Measurements from ENCODE around the gene LRRC52.

DNA sequence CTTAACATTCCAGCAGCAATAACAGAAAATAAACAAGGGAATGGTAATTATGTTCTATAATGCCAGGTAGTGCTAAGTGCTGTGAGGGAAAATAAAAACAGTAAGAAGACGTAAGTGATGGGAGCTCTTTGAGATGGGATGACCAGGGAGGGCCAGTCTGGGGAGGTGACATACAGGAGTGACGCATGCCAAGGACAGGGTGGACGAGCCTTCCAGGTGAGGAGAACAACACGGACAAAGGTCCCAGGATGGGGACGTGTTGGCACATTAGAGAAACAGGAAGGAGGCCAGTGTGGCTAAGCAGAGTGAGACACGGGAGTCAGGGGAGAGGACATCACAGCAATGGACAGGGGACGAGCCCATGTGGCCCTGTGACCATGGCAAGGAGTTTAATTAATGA lies 11.7 kb upstream of the LRRC52 start:
- TF ChIP-seq POLR2AphosphoS5 (IDR thresholded peaks at IDR 0.05; ENCODE audit: low read depth, low read length) (no peak), SIN3A (IDR thresholded peaks at IDR 0.05; ENCODE audit: borderline replicate concordance, insufficient read depth, low read depth, low read length) (no peak)
- TF ChIP-seq, protein P1, sequence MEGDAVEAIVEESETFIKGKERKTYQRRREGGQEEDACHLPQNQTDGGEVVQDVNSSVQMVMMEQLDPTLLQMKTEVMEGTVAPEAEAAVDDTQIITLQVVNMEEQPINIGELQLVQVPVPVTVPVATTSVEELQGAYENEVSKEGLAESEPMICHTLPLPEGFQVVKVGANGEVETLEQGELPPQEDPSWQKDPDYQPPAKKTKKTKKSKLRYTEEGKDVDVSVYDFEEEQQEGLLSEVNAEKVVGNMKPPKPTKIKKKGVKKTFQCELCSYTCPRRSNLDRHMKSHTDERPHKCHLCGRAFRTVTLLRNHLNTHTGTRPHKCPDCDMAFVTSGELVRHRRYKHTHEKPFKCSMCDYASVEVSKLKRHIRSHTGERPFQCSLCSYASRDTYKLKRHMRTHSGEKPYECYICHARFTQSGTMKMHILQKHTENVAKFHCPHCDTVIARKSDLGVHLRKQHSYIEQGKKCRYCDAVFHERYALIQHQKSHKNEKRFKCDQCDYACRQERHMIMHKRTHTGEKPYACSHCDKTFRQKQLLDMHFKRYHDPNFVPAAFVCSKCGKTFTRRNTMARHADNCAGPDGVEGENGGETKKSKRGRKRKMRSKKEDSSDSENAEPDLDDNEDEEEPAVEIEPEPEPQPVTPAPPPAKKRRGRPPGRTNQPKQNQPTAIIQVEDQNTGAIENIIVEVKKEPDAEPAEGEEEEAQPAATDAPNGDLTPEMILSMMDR (IDR thresholded peaks at IDR 0.05), result no peak
- TF ChIP-seq, protein P2, sequence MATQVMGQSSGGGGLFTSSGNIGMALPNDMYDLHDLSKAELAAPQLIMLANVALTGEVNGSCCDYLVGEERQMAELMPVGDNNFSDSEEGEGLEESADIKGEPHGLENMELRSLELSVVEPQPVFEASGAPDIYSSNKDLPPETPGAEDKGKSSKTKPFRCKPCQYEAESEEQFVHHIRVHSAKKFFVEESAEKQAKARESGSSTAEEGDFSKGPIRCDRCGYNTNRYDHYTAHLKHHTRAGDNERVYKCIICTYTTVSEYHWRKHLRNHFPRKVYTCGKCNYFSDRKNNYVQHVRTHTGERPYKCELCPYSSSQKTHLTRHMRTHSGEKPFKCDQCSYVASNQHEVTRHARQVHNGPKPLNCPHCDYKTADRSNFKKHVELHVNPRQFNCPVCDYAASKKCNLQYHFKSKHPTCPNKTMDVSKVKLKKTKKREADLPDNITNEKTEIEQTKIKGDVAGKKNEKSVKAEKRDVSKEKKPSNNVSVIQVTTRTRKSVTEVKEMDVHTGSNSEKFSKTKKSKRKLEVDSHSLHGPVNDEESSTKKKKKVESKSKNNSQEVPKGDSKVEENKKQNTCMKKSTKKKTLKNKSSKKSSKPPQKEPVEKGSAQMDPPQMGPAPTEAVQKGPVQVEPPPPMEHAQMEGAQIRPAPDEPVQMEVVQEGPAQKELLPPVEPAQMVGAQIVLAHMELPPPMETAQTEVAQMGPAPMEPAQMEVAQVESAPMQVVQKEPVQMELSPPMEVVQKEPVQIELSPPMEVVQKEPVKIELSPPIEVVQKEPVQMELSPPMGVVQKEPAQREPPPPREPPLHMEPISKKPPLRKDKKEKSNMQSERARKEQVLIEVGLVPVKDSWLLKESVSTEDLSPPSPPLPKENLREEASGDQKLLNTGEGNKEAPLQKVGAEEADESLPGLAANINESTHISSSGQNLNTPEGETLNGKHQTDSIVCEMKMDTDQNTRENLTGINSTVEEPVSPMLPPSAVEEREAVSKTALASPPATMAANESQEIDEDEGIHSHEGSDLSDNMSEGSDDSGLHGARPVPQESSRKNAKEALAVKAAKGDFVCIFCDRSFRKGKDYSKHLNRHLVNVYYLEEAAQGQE (IDR thresholded peaks at IDR 0.05; ENCODE audit: insufficient read depth in 1 of 2, low read depth in 2 of 2, low read length in 1 of 2), result no peak
